Measurements from ENCODE around the gene HUNK.

Gene HUNK

GRCh38 chr21:31879911-31880310 lies 7.1 kb downstream of the HUNK start:
- no peak for TF ChIP-seq CTCF (IDR thresholded peaks at IDR 0.05; ENCODE audit: low read depth, low read length, missing control alignments)
- no peak overlapping the region for H3K4me3 ChIP-seq (ENCODE audit: low read depth, low read length)
- DNase-seq (ENCODE audit: low read depth) = no peak
- in situ Hi-C loops (cut with HindIII; ENCODE audit: low sequenced_read_pairs) = no loop called here

DNA sequence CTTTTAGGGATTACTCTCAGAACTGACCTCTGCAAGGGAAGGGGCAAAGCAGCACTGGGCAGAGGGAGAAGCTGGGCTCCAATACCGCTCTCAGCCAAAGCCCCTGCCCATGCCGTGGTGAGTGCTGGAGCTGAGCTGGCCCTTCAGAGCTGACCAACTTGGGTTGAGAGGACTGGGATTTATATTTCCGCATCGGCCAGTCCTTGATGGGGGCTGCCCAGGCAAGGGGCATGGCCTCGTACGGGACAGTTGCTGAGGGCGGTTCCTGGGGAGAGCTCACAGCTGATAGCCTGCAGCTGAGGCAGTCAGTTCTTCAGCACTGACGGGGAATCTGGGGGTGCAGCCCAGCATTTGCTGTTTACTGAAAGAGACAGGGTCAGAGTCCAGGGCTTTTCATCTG lies 8.0 kb downstream of the HUNK start:
- in situ Hi-C loops (cut with HindIII; ENCODE audit: low sequenced_read_pairs) = no loop called here
- no peak for TF ChIP-seq CTCF (IDR thresholded peaks at IDR 0.05; ENCODE audit: low read depth, low read length, missing control alignments)
- DNase-seq (ENCODE audit: low read depth) = no peak
- no peak overlapping the region for H3K4me3 ChIP-seq (ENCODE audit: low read depth, low read length)

- in situ Hi-C loops (cut with HindIII; ENCODE audit: low sequenced_read_pairs) = no loop called here
- no peak overlapping the region for H3K4me3 ChIP-seq (ENCODE audit: low read depth, low read length)
- no peak for TF ChIP-seq CTCF (IDR thresholded peaks at IDR 0.05; ENCODE audit: low read depth, low read length, missing control alignments)
- DNase-seq (ENCODE audit: low read depth) = no peak
Measured at GRCh38 chr21:31882711-31883110, 9.9 kb downstream of the HUNK start.

GRCh38 chr21:31885146-31885545 lies 12.3 kb downstream of the HUNK start:
- DNase-seq (ENCODE audit: low read depth) = no peak
- in situ Hi-C loops (cut with HindIII; ENCODE audit: low sequenced_read_pairs) = no loop called here
- TF ChIP-seq CTCF (IDR thresholded peaks at IDR 0.05; ENCODE audit: low read depth, low read length, missing control alignments) = no peak
- no peak overlapping the region for H3K4me3 ChIP-seq (ENCODE audit: low read depth, low read length)

DNA sequence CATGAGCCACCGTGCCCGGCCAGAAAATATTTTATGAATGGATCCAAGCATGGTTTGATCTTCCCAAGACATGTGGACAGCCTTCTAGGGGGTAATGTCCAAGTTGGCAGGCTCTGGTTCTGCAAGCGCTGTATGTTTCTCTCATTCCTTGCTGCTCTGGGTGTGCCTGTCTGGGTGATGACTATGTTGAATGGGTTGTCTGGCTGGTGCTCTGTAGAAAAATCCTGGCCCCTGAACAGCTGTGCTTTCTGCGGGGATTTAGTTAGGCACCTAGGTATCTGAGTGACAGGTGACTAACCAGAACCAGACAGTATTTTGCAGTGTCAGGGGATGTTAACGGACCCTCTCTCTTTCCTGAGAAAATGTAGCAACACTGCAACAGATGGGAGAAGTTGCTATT lies 14.1 kb downstream of the HUNK start:
- H3K4me3 ChIP-seq (ENCODE audit: low read depth, low read length) = no peak overlapping the region
- in situ Hi-C loops (cut with HindIII; ENCODE audit: low sequenced_read_pairs) = no loop called here
- DNase-seq (ENCODE audit: low read depth) = no peak
- TF ChIP-seq CTCF (IDR thresholded peaks at IDR 0.05; ENCODE audit: low read depth, low read length, missing control alignments) = no peak

DNA sequence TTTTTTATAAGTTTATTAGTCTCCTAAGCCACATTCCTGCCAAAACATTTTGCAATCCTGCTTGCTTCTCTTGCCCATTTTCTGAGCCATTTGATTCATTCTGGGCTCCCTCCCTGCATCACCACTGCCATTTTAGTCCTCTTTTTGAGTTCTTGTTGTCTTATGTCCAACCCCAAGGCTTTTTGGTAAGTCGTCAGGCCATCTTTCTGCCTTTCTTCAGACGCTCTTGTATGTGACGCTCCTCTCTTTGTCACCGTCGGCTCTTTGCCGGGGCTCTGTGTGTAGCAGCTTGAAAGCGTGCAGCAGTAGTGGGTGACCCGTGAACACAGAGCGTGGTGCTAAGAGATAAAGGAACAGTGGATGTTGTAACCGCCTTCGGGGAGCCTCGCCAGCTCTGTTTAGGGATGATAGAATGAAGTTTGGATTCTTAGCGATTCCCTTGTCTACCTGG lies 14.6 kb downstream of the HUNK start:
- no peak for DNase-seq (ENCODE audit: low read depth)
- in situ Hi-C loops (cut with HindIII; ENCODE audit: low sequenced_read_pairs) = no loop called here
- TF ChIP-seq CTCF (IDR thresholded peaks at IDR 0.05; ENCODE audit: low read depth, low read length, missing control alignments) = no peak
- H3K4me3 ChIP-seq (ENCODE audit: low read depth, low read length) = no peak overlapping the region

GRCh38 chr21:31888936-31889371 lies 16.1 kb downstream of the HUNK start:
- H3K4me3 ChIP-seq (ENCODE audit: low read depth, low read length) = no peak overlapping the region
- in situ Hi-C loops (cut with HindIII; ENCODE audit: low sequenced_read_pairs) = no loop called here
- no peak for DNase-seq (ENCODE audit: low read depth)
- no peak for TF ChIP-seq CTCF (IDR thresholded peaks at IDR 0.05; ENCODE audit: low read depth, low read length, missing control alignments)

Measured in astrocyte of the cerebellum (primary cell).